Testis (tissue), 2 donors: ENCODE data around the gene PTPN11.

Experiments used
- CTCF ChIP-seq, 3 experiments: fragments of 450-650 bp in 2 of 3; fragments of 200-600 bp in 1 of 3; sonication (generic) in 1 of 3; IDR thresholded peaks; one replicate each; pipeline ENCODE4 v1.5.1; 2016 to 2019; ENCODE audit warnings: antibody characterized with exemption in 3 of 3, mild to moderate bottlenecking in 2 of 3, moderate library complexity in 1 of 3
- POLR2A ChIP-seq: fragments of 450-650 bp; IDR thresholded peaks from one replicate; pipeline ENCODE4 v1.6.1; 2017; ENCODE audit warnings: antibody characterized with exemption, mild to moderate bottlenecking, moderate library complexity

- no peak for TF ChIP-seq CTCF (IDR thresholded peaks at IDR 0.05)
- TF ChIP-seq POLR2A = no peak
These were observed 108.8 kb downstream of the PTPN11 start for GRCh38 chr12:112527501-112527900.
